Pancreas (tissue), 10 donors: ENCODE results near the gene ZNF48. TPM values are rescaled to one million over a fixed set of nuclear protein-coding genes. Genes with fewer than 3 reads are reported as not detected.
A peak's percentile ranks its signal among the peaks of the same experiment; 100 is the strongest.

Source experiments
- ATAC-seq, 4 donors: fragments of 200-7000 bp; cut with Tn5 transposase; one replicate each; pipeline versions ENCODE4 v1.8.0 to v1.9.1; 2020; ENCODE audit warnings: mild to moderate bottlenecking in 4 of 4, moderate library complexity in 4 of 4
- DNase-seq, 6 donors: peaks; one replicate each; pipeline ENCODE4 v3.0.0-alpha.2; 2020
- FAIRE-seq: peaks from 2 replicates; lab custom pipeline; 2012; peaks lifted over from hg19 to GRCh38; lab: Jason Lieb, UNC
- H3K27ac ChIP-seq, 4 donors: fragments of 200-600 bp; sonication (generic); 1 replicate in 3 of 4; 2 replicates in 1 of 4; pipeline versions ENCODE4 v1.5.0 to v1.8.0; 2020
- H3K27me3 ChIP-seq, 4 donors: fragments of 200-600 bp; one replicate each; pipeline ENCODE4 v1.8.0; 2021
- H3K36me3 ChIP-seq, 3 donors: fragments of 200-600 bp; sonication (generic) in 1 of 3; one replicate each; pipeline versions ENCODE4 v1.5.0 to v1.8.0; 2020 to 2021
- H3K4me1 ChIP-seq, 3 donors: fragments of 200-600 bp; one replicate each; pipeline ENCODE4 v1.8.0; 2021
- H3K4me3 ChIP-seq, 4 donors: fragments of 200-600 bp; sonication (generic) in 2 of 4; one replicate each; pipeline versions ENCODE4 v1.5.0 to v1.8.0; 2020 to 2021
- H3K9me3 ChIP-seq, 4 donors: fragments of 200-600 bp; one replicate each; pipeline ENCODE4 v1.8.0; 2021
- CTCF ChIP-seq, 4 donors: fragments of 200-600 bp; sonication (generic) in 3 of 4; IDR thresholded peaks; one replicate each; pipeline versions ENCODE4 v1.5.0 to v1.8.0; 2021; ENCODE audit warnings: antibody characterized with exemption in 4 of 4
- WGBS, 2 donors: extraction: QIAGEN DNeasy Blood & Tissue Kit; methylation state at CpG; one replicate each; pipeline ENCODE4 v1.1.7; 2013; 5-methylcytosine and 5-hydroxymethylcytosine counted together
- intact Hi-C, 3 donors: fragments of 100-400 bp; cut with DNase I; formaldehyde crosslinking; loops; one replicate each; pipeline versions ENCODE4 v1.11.1 to v1.14.2; 2022
- polyA plus RNA-seq, 2 donors: library from polyadenylated mRNA; stranded (reverse); fragments of 200-250 nt; gene quantifications; one replicate each; pipeline ENCODE4 v1.2.3, GENCODE V29; 2013
- total RNA-seq, 6 donors: library from RNA; stranded (reverse); fragmentation: NEBNext Ultra II Directional in 4 of 6; extraction: Animal tissue kit (Norgen Biotek cat#: 25700) in 4 of 6; gene quantifications; one replicate each; pipeline versions ENCODE4 v1.2.1 to v1.2.4, GENCODE V29; 2021 to 2023
- donor health status: healthy with polysubstance abuse.
- donor health status: DM: no; HTN: no; CAD: no; lungs with moderate emphysema.
- donor health status: DM: no; HTN: no; CAD: no.
- donor health status: control.
- donor health status: control.
- donor health status: Bipolar disorder and iron deficiency.
- donor health status: DM: yes; HTN: yes; CAD: no.
- donor health status: DM: no; HTN: no; CAD: no.
- donor health status: DM: no; HTN: no; CAD: no.
- donor health status: DM: yes; HTN: yes; CAD: no.

ZNF48 gene
- total and polyA plus RNA-seq, 8 donors: 3.1 to 6.5 (median 4.6) TPM

- 94 to 95% methylated on average over 7 of the region's 7 CpGs for WGBS, 2 donors
- Histone ChIP-seq H3K27ac (no peak overlapping the region), H3K9me3 (no peaks in the 10 kb centered on the region), H3K27me3 (no peaks in the 10 kb centered on the region), H3K4me3 (no peak overlapping the region), H3K36me3 (peaks cover 0 to 17% (median 4%) of the 10 kb centered on the region in 3 donors), H3K4me1 (peaks cover 0 to 3% (median 0%) of the 10 kb centered on the region in 3 donors)
- no peak for ATAC-seq
- FAIRE-seq: no peak
- TF ChIP-seq CTCF (IDR thresholded peaks at IDR 0.05): no peak
- DNase-seq: peak in 1 of 6 donors; percentile 2
- intact Hi-C loops: no loop called here
Measured at GRCh38 chr16:30361180-30361579, 34.0 kb upstream of the ZNF48 start.

DNA sequence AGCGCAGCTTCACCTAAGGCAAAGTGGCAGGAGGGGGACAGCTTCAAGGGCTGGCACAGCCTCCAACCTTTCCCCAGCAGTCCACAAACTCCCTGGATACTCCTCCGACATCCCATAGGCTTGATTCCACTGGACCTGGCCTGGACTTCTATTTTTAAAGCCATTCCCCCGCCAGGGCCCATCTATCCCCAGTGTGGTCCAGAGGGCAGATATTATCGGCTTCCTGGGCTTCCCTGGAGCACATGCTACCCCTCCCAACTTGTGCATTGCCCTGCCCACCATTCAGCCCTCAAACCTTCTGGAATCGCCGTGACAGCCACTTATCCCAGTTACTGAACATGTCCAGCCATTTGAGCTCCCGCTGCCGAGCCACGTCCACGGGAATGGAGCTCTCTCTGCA, 30.0 kb upstream of the ZNF48 start:
- no peak overlapping the region for H3K4me3 ChIP-seq
- intact Hi-C loops: no loop called here
- no peak for TF ChIP-seq CTCF (IDR thresholded peaks at IDR 0.05)
- FAIRE-seq (no peak), ATAC-seq (no peak), DNase-seq (no peak)
- no peaks in the 10 kb centered on the region for H3K9me3 ChIP-seq
- H3K36me3 ChIP-seq: no peaks in the 10 kb centered on the region
- WGBS, 2 donors: 86 to 91% methylated on average over 10 of the region's 10 CpGs
- no peaks in the 10 kb centered on the region for H3K27me3 ChIP-seq
- no peak overlapping the region for H3K27ac ChIP-seq
- H3K4me1 ChIP-seq: peaks cover 0 to 20% (median 15%) of the 10 kb centered on the region in 3 donors

GRCh38 chr16:30366511-30366910, 28.7 kb upstream of the ZNF48 start:
- no peaks in the 10 kb centered on the region for H3K36me3 ChIP-seq
- no peak overlapping the region for H3K4me3 ChIP-seq
- H3K4me1 ChIP-seq: peaks cover 0 to 20% (median 15%) of the 10 kb centered on the region in 3 donors
- intact Hi-C loops: no loop called here
- WGBS, 2 donors: 75 to 79% methylated on average over 4 of the region's 4 CpGs
- FAIRE-seq (no peak), ATAC-seq (no peak), DNase-seq (no peak)
- no peak overlapping the region for H3K27ac ChIP-seq
- TF ChIP-seq CTCF (IDR thresholded peaks at IDR 0.05): no peak
- no peaks in the 10 kb centered on the region for H3K9me3 ChIP-seq
- no peaks in the 10 kb centered on the region for H3K27me3 ChIP-seq

DNA sequence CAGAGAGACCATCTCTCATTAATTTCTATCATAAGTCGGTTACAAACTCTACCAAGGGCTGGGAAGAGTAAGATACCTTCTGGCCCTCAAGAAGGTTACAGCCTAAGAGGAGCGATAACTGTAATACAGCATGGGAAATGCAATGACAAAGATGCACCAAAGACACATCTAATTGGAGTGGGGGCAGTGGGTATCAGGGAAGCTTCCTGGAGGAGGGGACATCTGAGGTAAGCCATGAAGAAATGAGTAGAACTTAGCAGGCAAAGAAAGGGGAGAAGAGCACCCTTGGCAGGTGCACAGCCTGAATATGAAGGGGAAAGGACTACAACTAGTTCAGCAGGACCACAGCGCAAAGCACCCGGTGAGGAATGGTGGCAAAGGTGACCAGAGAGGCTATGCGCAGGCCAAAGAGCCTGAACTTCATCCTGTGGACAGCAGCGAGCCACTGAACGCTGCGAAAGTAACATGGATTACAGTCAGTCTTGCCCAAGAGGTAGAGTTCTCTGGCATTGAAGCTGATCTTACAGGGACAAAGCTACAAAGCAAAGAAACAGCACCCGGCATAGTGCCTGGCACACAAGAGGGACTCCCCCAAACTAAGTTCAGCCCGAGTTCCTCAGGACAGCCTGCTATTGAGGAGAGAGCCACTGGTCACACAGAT, 27.7 kb upstream of the ZNF48 start:
- H3K9me3 ChIP-seq: no peaks in the 10 kb centered on the region
- WGBS, 2 donors: 43 to 49% methylated on average over 10 of the region's 10 CpGs
- DNase-seq (no peak), ATAC-seq (no peak), FAIRE-seq (no peak)
- H3K4me3 ChIP-seq: peak overlapping the region in 2 of 4 donors; percentile 74 to 85
- intact Hi-C loops: no loop called here
- TF ChIP-seq CTCF (IDR thresholded peaks at IDR 0.05): no peak
- peak overlapping the region in 1 of 4 donors; percentile 28 for H3K27ac ChIP-seq
- no peaks in the 10 kb centered on the region for H3K36me3 ChIP-seq
- peaks cover 0 to 20% (median 15%) of the 10 kb centered on the region in 3 donors for H3K4me1 ChIP-seq
- no peaks in the 10 kb centered on the region for H3K27me3 ChIP-seq

GRCh38 chr16:30368122-30368791, 27.0 kb upstream of the ZNF48 start:
- Histone ChIP-seq H3K4me3 (peak overlapping the region; percentile 69 to 85 (median 75)), H3K27ac (peak overlapping the region in 2 of 4 donors; percentile 28 to 50)
- DNase-seq: peak in 2 of 6 donors; percentile 21 to 24

More at GRCh38 chr16:30368122-30368791, 27.0 kb upstream of the ZNF48 start:
- H3K27me3 ChIP-seq: no peaks in the 10 kb centered on the region
- H3K36me3 ChIP-seq: no peaks in the 10 kb centered on the region
- no peak for TF ChIP-seq CTCF (IDR thresholded peaks at IDR 0.05)
- peaks cover 0 to 23% (median 15%) of the 10 kb centered on the region in 3 donors for H3K4me1 ChIP-seq
- no peak for FAIRE-seq
- no peak for ATAC-seq
- 1% methylated on average over 7 to 8 of the region's 8 CpGs for WGBS, 2 donors
- H3K9me3 ChIP-seq: no peaks in the 10 kb centered on the region
- intact Hi-C loops: no loop called here
